Fibroblast of upper back skin (primary cell): ENCODE measurements around the gene CPA2.

Experiments used
- DNase-seq: peaks from one replicate; pipeline ENCODE4 v3.0.0-alpha.2; 2013

The CPA2 gene

GRCh38 chr7:130319541-130319940, 52.9 kb downstream of the CPA2 start:
- DNase-seq: no peak

- peak; percentile 35 for DNase-seq
Observed at GRCh38 chr7:130321542-130322229, 55.0 kb downstream of the CPA2 start.

- DNase-seq: no peak
Observed at GRCh38 chr7:130322615-130323014, 56.0 kb downstream of the CPA2 start.

GRCh38 chr7:130324306-130324943, 57.8 kb downstream of the CPA2 start:
- DNase-seq: no peak

- no peak for DNase-seq
Observed at GRCh38 chr7:130329681-130330080, 63.0 kb downstream of the CPA2 start.

- peak; percentile 34 for DNase-seq
Observed at GRCh38 chr7:130332259-130333053, 65.8 kb downstream of the CPA2 start.

GRCh38 chr7:130333832-130334231, 67.2 kb downstream of the CPA2 start:
- DNase-seq: no peak

GRCh38 chr7:130334274-130334673, 67.6 kb downstream of the CPA2 start:
- no peak for DNase-seq

GRCh38 chr7:130337410-130337971, 70.8 kb downstream of the CPA2 start:
- no peak for DNase-seq

GRCh38 chr7:130338233-130338632, 71.6 kb downstream of the CPA2 start:
- no peak for DNase-seq
